Measurements from ENCODE around the gene CEP57. TPM values are rescaled to one million over a fixed set of nuclear protein-coding genes. Genes with fewer than 3 reads are reported as not detected.

CEP57 gene
- total RNA-seq, 2 donors from 2014 or later = 54.6 to 88.1 TPM

DNA sequence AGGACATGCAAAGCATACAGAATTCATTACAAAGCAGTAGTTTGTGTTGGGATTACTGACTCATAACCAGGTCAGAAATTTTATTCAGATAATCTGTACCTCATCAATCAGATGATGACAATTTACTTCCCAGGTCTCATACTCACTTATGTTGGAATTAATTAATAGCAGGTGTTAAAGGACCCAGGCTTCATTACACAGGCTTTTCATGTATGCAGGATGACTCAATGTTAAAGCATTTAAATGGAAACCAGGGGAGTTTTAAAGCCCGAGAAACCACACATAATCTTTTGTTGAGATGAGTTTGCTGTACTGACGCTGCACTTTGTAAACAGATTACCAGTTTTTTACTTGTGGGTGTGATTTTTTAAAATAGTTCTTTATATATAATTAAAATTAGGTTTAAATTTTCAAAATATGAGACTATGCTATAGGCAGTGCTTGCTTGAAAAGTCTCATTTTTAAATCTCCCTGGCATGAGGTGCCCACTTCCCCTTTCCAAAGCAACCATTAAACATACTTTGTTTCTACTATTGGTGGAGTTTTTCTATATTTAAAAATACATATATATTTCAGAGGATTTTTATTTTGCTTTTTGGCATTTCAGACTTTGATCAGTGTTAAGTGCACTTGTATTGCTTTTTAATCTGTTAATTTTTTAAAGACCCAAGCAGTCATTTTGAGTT lies 41.0 kb downstream of the CEP57 start:
- Mint-ChIP-seq H3K36me3 (ENCODE audit: low read depth) (peaks cover 43% of the 10 kb centered on the region), H3K27me3 (ENCODE audit: insufficient read depth) (no peaks in the 10 kb centered on the region), H3K4me3 (no peak overlapping the region), H3K4me1 (no peaks in the 10 kb centered on the region), H3K9me3 (no peaks in the 10 kb centered on the region), H3K27ac (no peak overlapping the region)
- WGBS, 2 experiments (ENCODE audit: insufficient coverage in 1 of 2, insufficient read length in 1 of 2) = 90% methylated on average over 2 of the region's 2 CpGs; no CpG with 5 or more reads in 1 of the 2 experiments
- Histone ChIP-seq H3K27me3 (ENCODE audit: control insufficient read depth, insufficient read depth, low read length, poor library complexity, severe bottlenecking) (no peaks in the 10 kb centered on the region), H3K36me3 (ENCODE audit: control insufficient read depth, insufficient read depth, low read length) (peaks cover 78% of the 10 kb centered on the region), H3K9me3 (ENCODE audit: control insufficient read depth, low read length) (no peaks in the 10 kb centered on the region), H3K4me3 (ENCODE audit: low read length) (no peak overlapping the region), H3K27ac (ENCODE audit: low read depth, low read length) (no peak overlapping the region), H3K4me1 (ENCODE audit: control insufficient read depth, insufficient read depth, low read length) (no peaks in the 10 kb centered on the region), H3K9ac (ENCODE audit: extremely low read depth, low read length, poor library complexity, severe bottlenecking) (no peak overlapping the region)
- no peak for TF ChIP-seq CTCF (conservative IDR thresholded peaks at IDR 0.05)
- DNase-seq = no peak

GRCh38 chr11:95832763-95833162 lies 42.5 kb downstream of the CEP57 start:
- H3K4me1 ChIP-seq (ENCODE audit: control insufficient read depth, insufficient read depth, low read length) = no peaks in the 10 kb centered on the region
- no peaks in the 10 kb centered on the region for H3K27me3 ChIP-seq (ENCODE audit: control insufficient read depth, insufficient read depth, low read length, poor library complexity, severe bottlenecking)
- no peaks in the 10 kb centered on the region for H3K9me3 ChIP-seq (ENCODE audit: control insufficient read depth, low read length)
- no peak overlapping the region for H3K27ac ChIP-seq (ENCODE audit: low read depth, low read length)
- no peak overlapping the region for H3K27ac Mint-ChIP-seq
- DNase-seq = no peak
- TF ChIP-seq CTCF (conservative IDR thresholded peaks at IDR 0.05) = no peak
- peaks cover 43% of the 10 kb centered on the region for H3K36me3 Mint-ChIP-seq (ENCODE audit: low read depth)
- no peak overlapping the region for H3K4me3 Mint-ChIP-seq
- 93 to 95% methylated on average over 3 of the region's 3 CpGs for WGBS, 2 experiments (ENCODE audit: insufficient coverage in 1 of 2, insufficient read length in 1 of 2)
- H3K9ac ChIP-seq (ENCODE audit: extremely low read depth, low read length, poor library complexity, severe bottlenecking) = no peak overlapping the region
- no peak overlapping the region for H3K4me3 ChIP-seq (ENCODE audit: low read length)
- no peaks in the 10 kb centered on the region for H3K4me1 Mint-ChIP-seq
- no peaks in the 10 kb centered on the region for H3K9me3 Mint-ChIP-seq
- no peaks in the 10 kb centered on the region for H3K27me3 Mint-ChIP-seq (ENCODE audit: insufficient read depth)
- peaks cover 79% of the 10 kb centered on the region for H3K36me3 ChIP-seq (ENCODE audit: control insufficient read depth, insufficient read depth, low read length)

GRCh38 chr11:95833378-95833777 lies 43.1 kb downstream of the CEP57 start:
- H3K27ac Mint-ChIP-seq = no peak overlapping the region
- no peaks in the 10 kb centered on the region for H3K4me1 Mint-ChIP-seq
- Histone ChIP-seq H3K4me1 (ENCODE audit: control insufficient read depth, insufficient read depth, low read length) (no peaks in the 10 kb centered on the region), H3K9me3 (ENCODE audit: control insufficient read depth, low read length) (no peaks in the 10 kb centered on the region), H3K36me3 (ENCODE audit: control insufficient read depth, insufficient read depth, low read length) (peaks cover 82% of the 10 kb centered on the region), H3K27ac (ENCODE audit: low read depth, low read length) (no peak overlapping the region), H3K9ac (ENCODE audit: extremely low read depth, low read length, poor library complexity, severe bottlenecking) (no peak overlapping the region), H3K4me3 (ENCODE audit: low read length) (no peak overlapping the region), H3K27me3 (ENCODE audit: control insufficient read depth, insufficient read depth, low read length, poor library complexity, severe bottlenecking) (no peaks in the 10 kb centered on the region)
- 57% methylated on average over 1 of the region's 1 CpG; no CpG with 5 or more reads in 1 of the 2 experiments for WGBS, 2 experiments (ENCODE audit: insufficient coverage in 1 of 2, insufficient read length in 1 of 2)
- H3K27me3 Mint-ChIP-seq (ENCODE audit: insufficient read depth) = no peaks in the 10 kb centered on the region
- no peak for TF ChIP-seq CTCF (conservative IDR thresholded peaks at IDR 0.05)
- no peak for DNase-seq
- no peak overlapping the region for H3K4me3 Mint-ChIP-seq
- no peaks in the 10 kb centered on the region for H3K9me3 Mint-ChIP-seq
- peaks cover 38% of the 10 kb centered on the region for H3K36me3 Mint-ChIP-seq (ENCODE audit: low read depth)

Data from endodermal cell (in vitro differentiated cells).